KOPT-K1 (cell line): Measurements from ENCODE around the gene MAZ.
"Not testable (repeated sequence)": the region's sequence is repeated elsewhere in the genome, so short reads cannot be mapped to it uniquely, and the experiment has no call there.

Source experiments
- H3K27ac ChIP-seq: fragments of 200-600 bp; sonication (generic); 2 replicates; pipeline ENCODE4 v1.5.1; 2016; ENCODE audit warnings: antibody characterized with exemption, mild to moderate bottlenecking, low read depth, low read length; ENCODE audit not compliant: poor library complexity, severe bottlenecking
- H3K36me3 ChIP-seq: fragments of 200-600 bp; sonication (generic); 2 replicates; pipeline ENCODE4 v1.5.1; 2017; ENCODE audit warnings: antibody characterized with exemption, mild to moderate bottlenecking, low read length, moderate library complexity; ENCODE audit not compliant: insufficient read depth
- H3K9me3 ChIP-seq: fragments of 200-600 bp; sonication (generic); 2 replicates; pipeline ENCODE4 v1.5.1; 2017; ENCODE audit warnings: antibody characterized with exemption, low read length, mild to moderate bottlenecking; ENCODE audit not compliant: insufficient read depth, poor library complexity, severe bottlenecking

MAZ gene

DNA sequence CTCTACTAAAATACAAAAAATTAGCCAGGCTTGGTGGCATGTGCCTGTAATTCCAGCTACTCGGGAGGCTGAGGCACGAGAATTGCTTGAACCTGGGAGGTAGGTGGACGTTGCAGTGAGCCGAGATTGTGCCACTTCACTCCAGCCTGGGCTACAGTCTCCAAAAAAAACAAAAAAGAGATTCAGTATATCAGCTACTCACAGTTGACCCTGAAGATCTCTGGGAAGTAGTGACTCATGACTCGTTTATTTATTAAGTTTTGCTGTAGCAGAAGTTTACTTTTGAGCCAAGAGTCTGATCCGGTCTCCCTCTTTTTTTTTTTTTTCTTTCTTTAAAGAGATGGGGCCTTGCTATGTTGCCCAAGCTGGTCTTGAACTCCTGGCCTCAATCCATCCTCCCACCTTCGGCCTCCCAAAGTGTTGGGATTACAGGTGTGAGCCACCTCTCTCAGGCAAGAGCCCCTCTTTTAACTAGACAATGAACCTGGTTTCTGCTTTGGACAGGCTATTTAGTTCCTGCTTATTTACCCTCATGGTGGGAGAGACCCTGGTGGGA lies 18.3 kb downstream of the MAZ start:
- Histone ChIP-seq H3K27ac (peak overlapping the region; percentile 26), H3K9me3 (no peaks in the 10 kb centered on the region), H3K36me3 (peaks cover 17% of the 10 kb centered on the region)

DNA sequence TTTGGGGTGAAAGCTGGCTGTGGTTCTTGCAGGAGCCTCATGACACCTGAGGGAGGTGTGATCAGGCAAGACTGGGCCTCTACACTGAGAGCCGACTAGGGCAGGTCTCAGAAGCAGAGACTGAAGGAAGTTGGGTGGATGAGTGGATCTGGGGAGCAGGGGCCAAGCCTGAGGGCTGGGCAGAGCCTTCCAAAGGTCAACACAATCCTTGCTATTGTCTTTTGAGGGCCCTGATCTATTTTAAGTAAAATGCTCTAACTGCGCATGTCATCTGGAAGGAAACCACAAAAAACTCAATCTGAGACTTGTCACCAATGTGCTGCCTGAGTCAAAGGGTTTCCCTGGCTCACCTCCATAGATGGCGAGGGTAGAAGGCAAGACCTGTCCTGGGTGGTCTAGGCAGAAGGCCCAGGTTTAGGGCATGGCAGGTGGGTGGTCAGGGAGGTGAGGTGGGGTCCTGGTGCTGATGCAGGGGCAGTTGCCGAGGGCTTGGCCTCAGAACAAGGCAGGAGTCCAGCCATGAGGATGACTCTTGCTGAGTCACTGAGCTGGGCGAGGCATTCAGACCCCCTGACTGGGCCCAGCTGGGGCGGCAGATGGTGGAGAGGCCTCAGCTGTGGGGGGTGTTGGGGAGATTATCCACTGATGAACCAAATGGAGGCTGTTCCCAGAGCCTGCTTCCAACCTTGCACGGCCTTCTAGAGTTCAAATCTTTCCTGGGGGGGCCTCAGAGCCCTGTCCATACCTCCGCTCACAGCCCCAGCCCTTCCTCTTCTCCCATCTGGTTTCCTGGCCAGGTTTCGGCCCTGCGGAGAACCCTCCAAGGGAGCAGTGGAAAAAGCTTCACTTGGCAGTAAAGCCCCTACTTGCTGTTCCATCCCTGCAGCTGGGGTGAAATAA lies 19.1 kb downstream of the MAZ start:
- H3K27ac ChIP-seq, result peak overlapping the region; percentile 26

DNA sequence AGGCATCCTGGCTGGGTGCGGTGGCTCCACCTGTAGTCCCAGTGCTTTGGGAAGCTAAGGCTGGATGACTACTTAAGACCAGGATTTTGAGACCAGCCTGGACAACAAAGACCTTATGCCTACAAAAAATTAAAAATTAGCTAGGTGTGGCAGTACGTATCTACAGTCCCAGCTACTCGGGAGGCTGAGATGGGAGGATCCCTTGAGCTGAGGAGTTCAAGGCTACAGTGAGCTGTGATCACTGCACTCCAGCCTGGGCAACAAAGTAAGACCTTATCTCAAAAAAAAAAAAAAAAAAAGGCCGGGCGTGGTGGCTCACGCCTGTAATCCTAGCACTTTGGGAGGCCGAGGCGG lies 20.0 kb downstream of the MAZ start:
- peak overlapping the region; percentile 26 for H3K27ac ChIP-seq

More for the DNA sequence above, 19.1 kb downstream of the MAZ start:
- peaks cover 13% of the 10 kb centered on the region; the same call in 1 of the 2 replicates for H3K36me3 ChIP-seq
- no peaks in the 10 kb centered on the region for H3K9me3 ChIP-seq

DNA sequence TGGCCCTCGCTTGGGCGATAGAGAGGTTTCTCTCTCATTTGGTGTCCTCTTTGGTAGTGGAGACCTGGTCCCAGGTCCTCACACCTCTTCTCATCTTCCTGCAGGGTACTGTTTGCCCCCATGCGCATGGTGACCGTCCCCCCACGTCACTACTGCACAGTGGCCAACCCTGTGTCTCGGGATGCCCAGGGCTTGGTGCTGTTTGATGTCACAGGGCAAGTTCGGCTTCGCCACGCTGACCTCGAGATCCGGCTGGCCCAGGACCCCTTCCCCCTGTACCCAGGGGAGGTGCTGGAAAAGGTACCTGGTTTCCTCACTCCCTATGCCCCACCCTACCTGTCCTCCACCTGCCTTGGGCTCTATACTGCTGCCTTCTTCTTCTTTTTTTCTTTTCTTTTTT lies 24.4 kb downstream of the MAZ start:
- Histone ChIP-seq H3K36me3 (no peaks in the 10 kb centered on the region), H3K27ac (no peak overlapping the region), H3K9me3 (no peaks in the 10 kb centered on the region)

More for the DNA sequence above, 20.0 kb downstream of the MAZ start:
- Histone ChIP-seq H3K36me3 (peaks cover 6% of the 10 kb centered on the region; the same call in 1 of the 2 replicates), H3K9me3 (no peaks in the 10 kb centered on the region)

DNA sequence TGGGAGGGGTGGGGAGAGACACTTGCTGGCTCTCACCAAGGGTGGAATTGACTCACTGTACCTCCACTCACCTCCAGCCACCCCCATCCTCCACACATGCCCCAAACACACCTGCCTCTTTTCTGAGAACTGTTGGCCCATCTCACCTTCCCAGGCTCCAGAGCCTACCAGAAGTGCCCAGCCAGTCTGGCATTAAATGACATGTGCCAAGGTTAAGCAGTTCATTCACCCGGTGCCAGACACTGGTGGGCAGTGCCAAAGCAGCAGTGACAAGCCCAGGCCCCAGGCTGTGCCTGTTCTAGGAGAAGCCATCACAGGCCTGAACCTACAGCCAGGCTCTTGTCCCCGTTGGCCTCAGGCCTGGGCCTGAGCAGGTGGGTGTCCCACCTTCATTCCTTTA lies 25.2 kb downstream of the MAZ start:
- no peaks in the 10 kb centered on the region for H3K36me3 ChIP-seq

DNA sequence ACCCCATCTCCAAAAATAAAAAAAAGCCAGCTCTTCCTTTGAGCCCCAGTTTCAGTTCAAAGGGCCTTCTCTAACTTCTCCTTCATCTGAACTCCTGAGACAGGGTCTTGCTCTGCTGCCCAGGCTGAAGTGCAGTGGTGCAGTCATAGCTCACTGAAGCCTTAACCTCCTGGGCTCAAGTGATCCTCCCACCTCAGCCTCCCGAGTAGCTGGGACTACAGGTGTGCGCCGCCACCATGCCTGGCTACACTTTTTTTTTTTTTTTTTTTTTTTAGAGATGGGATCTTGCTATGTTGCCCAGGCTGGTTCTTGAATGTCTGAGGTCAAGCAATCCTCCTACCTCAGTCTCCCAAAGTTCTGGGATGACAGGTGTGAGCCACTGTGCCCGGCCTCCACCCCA lies 26.9 kb downstream of the MAZ start:
- H3K36me3 ChIP-seq, H3K9me3 ChIP-seq, H3K27ac ChIP-seq: not testable (repeated sequence)

More for the DNA sequence above, 25.2 kb downstream of the MAZ start:
- Histone ChIP-seq H3K27ac (no peak overlapping the region), H3K9me3 (no peaks in the 10 kb centered on the region)

DNA sequence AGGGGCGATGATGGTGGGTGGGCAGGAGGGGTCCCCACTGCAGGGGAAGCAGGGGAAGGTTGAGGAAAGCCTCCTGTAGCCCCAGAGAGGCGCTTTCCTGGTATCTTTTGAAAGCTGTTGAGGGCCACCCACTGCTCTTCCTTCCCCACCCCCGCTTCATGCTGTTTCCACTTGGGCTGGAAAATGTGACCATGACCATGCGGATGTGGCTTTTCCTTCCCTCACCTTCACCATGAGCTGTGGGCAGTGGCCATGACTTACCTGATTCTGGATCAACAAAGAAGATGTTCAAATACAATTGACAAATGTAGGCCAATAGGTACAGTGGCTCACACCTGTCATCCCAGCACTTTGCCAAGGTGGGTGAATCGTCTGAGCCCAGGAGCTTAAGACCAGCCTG lies 27.8 kb downstream of the MAZ start:
- Histone ChIP-seq H3K9me3 (no peaks in the 10 kb centered on the region), H3K27ac (no peak overlapping the region), H3K36me3 (no peaks in the 10 kb centered on the region)

DNA sequence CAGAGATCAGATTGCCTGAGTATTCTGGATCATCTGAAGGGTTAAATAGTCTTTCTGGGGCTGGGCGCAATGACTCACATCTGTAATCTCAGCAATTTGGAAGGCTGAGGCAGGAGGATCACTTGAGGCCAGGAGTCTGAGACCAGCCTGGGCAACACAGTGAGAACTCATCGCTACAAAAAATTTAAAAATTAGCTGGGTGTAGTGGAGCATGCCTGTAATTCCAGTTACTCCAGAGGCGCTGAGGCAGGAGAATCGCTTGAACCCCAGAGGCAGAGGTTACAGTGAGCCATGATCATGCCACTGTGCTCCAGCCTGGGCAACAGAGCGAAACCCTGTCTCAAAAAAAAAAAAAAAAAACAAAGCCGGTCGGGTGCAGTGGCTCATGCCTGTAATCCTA lies 29.6 kb downstream of the MAZ start:
- Histone ChIP-seq H3K36me3 (no peaks in the 10 kb centered on the region), H3K27ac (no peak overlapping the region), H3K9me3 (no peaks in the 10 kb centered on the region)

DNA sequence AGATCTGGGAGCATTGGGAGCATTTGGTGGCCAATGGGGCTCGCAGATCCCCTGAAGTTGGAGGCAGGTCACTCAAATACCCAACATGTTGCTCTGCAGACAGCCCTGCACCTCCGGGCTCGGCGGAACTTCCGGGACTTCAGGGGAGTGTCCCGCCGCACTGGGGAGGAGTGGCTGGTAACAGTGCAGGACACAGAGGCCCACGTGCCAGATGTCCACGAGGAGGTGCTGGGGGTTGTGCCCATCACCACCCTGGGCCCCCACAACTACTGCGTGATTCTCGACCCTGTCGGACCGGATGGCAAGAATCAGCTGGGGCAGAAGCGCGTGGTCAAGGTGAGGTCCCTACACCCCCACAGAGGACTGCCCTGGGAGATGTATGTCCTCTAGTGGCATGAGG lies 30.3 kb downstream of the MAZ start:
- Histone ChIP-seq H3K36me3 (no peaks in the 10 kb centered on the region), H3K9me3 (no peaks in the 10 kb centered on the region), H3K27ac (no peak overlapping the region)

DNA sequence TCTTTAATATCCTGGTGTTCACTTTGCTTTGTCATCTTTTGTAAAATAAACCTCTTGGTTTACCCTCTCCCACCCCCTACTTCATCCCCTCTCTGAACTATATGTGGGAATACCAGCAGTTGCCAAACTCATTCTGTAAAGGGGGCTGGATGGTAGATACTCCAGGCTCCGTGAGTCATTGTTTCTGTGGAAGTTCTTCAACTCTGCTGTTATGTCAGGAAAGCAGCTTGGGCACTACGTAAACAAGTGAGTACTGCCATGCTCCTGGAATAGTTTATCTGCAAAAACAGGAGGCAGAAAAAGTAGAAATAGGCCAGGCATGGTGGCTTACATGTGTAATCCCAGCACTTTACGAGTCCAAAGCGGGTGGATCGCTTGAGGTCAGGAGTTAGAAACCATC lies 31.5 kb downstream of the MAZ start:
- Histone ChIP-seq H3K9me3 (no peaks in the 10 kb centered on the region), H3K27ac (no peak overlapping the region), H3K36me3 (no peaks in the 10 kb centered on the region)

DNA sequence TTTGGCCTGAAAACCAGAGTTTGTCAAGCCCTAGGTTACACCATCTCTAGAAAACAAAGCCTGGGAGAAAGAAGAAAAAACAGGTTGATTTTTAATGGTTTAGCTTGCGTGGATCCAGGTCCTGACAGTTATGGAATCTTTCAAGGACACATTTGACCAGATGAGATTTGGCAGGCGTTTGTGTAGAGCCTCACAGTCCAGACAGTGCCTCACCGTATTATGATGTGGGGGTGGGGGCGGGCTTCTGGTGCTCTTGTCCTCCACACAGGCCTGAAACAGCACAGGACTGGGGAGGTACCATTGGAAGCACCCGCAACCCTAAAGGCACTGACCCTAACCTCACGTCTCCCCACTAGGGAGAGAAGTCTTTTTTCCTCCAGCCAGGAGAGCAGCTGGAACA lies 33.5 kb downstream of the MAZ start:
- Histone ChIP-seq H3K27ac (no peak overlapping the region), H3K36me3 (no peaks in the 10 kb centered on the region)

DNA sequence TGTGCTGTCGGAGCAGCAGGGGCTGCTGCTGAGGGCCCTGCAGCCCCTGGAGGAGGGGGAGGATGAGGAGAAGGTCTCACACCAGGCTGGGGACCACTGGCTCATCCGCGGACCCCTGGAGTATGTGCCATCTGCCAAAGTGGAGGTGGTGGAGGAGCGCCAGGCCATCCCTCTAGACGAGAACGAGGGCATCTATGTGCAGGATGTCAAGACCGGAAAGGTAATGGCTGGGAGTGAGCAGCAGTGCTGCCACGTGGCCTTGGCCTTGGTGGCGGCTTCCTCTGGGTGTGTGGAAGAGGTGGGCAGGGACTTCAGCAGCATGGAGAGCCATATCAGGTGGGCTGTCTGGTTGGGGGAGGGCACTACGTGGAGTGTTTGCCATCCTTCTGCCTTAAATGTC lies 33.9 kb downstream of the MAZ start:
- Histone ChIP-seq H3K27ac (no peak overlapping the region), H3K36me3 (no peaks in the 10 kb centered on the region), H3K9me3 (no peaks in the 10 kb centered on the region)

More for the DNA sequence above, 33.5 kb downstream of the MAZ start:
- no peaks in the 10 kb centered on the region for H3K9me3 ChIP-seq

DNA sequence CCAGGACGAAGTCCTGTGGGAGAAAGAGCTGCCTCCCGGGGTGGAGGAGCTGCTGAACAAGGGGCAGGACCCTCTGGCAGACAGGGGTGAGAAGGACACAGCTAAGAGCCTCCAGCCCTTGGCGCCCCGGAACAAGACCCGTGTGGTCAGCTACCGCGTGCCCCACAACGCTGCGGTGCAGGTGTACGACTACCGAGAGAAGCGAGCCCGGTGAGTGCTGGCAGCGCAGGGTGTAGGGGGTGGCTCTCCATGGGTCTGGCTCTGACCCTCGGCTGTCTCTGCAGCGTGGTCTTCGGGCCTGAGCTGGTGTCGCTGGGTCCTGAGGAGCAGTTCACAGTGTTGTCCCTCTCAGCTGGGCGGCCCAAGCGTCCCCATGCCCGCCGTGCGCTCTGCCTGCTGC lies 35.3 kb downstream of the MAZ start:
- no peaks in the 10 kb centered on the region for H3K9me3 ChIP-seq
- no peak overlapping the region for H3K27ac ChIP-seq
- H3K36me3 ChIP-seq, result no peaks in the 10 kb centered on the region

DNA sequence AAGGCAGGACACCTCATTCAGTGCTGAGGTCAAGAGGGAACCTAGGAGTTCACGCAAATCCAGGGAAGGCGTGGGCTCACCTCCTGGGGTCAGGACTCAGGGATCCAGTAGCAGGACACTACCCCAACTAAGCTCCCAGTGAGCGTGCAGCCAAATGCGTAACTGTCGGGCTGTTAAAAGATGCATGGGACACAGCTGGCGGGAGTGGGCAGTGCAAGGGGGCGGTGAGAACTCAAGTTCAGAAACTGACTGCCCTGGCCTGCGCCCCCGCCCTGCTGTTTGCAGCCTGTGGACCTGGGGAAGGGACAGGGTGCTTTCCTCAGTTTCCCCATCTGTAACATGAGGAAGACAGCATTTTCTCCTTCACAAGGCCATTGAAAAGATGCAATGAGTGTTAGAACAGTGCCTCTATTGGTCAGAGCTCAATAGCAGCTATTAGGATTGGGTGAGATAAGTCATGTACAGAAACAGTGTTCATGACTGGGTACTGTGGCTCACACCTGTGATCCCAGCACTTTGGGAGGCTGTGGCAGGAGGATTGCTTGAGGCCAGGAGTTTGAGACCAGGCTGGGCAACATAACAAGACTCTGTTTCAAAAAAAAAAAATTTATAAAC lies 36.5 kb downstream of the MAZ start:
- Histone ChIP-seq H3K9me3 (no peaks in the 10 kb centered on the region), H3K27ac (no peak overlapping the region), H3K36me3 (no peaks in the 10 kb centered on the region)

DNA sequence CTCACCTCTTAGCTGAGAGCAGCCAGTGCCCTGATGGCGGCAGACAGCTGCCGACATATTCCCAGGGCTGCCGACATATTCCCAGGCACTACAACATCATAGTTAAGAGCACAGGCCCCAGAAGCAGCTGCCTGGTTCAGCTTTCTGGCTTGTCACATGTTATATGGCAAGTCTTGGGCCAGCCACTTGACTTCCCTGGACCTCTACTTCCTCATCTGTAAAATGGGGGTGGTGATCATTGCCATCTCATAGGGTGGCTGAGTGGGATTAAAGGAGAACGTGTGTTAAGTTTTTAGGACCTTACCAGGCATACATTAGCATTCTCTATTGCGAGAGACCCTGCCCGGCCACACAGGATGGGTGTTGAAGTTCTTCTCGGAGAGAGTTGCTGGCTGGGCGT lies 37.6 kb downstream of the MAZ start:
- no peak overlapping the region for H3K27ac ChIP-seq
- H3K9me3 ChIP-seq, result no peaks in the 10 kb centered on the region
- no peaks in the 10 kb centered on the region for H3K36me3 ChIP-seq
